T follicular helper cell (primary cell): ENCODE data around the gene SDC4.

Experiments
- DNase-seq: peaks from one replicate; pipeline ENCODE4 v3.0.0-alpha.2; 2020; ENCODE audit warnings: low read depth

SDC4 gene

GRCh38 chr20:45318948-45319347 lies 29.3 kb downstream of the SDC4 start:
- no peak for DNase-seq

- no peak for DNase-seq
Measured at GRCh38 chr20:45318386-45318939, 29.8 kb downstream of the SDC4 start.

GRCh38 chr20:45317826-45318225 lies 30.4 kb downstream of the SDC4 start:
- DNase-seq, result no peak

GRCh38 chr20:45316150-45317080 lies 31.8 kb downstream of the SDC4 start:
- no peak for DNase-seq

- no peak for DNase-seq
Measured at GRCh38 chr20:45315672-45316071, 32.6 kb downstream of the SDC4 start.

- DNase-seq, result no peak
Measured at GRCh38 chr20:45313943-45314342, 34.3 kb downstream of the SDC4 start.

- DNase-seq, result no peak
Measured at GRCh38 chr20:45313065-45313695, 35.0 kb downstream of the SDC4 start.

- no peak for DNase-seq
Measured at GRCh38 chr20:45312241-45312640, 36.0 kb downstream of the SDC4 start.

DNA sequence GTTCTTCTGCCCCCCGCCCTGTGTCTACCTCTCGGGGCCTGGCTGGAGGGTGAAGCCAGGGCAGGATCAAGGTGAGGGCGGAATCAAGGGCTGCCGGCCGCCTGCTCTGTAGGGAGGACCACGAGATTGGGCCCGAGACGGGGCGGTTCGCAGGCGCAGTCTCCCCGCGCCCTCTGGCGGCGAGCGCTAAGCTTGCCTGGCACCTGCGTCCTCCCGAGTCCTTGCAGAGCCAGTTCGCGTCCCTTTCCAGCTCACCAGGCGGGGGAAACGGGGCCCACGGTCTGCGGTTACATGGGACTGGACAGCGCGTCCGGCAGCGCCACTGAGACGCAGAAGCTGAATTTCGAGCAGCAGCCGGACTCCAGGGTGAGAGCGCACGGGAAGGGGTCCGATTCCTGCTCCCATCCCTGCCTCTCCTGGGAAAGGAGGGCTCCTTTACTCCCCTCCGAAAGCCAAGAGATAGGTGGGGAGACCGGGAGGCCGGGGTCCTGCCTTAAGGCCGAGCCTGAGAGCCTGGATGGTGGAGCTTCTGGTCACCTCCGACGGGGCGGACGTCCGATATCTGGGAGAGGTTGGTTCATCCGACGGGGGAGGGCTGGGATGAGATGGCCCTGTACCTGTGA lies 36.5 kb downstream of the SDC4 start:
- DNase-seq, result peak; percentile 37

DNA sequence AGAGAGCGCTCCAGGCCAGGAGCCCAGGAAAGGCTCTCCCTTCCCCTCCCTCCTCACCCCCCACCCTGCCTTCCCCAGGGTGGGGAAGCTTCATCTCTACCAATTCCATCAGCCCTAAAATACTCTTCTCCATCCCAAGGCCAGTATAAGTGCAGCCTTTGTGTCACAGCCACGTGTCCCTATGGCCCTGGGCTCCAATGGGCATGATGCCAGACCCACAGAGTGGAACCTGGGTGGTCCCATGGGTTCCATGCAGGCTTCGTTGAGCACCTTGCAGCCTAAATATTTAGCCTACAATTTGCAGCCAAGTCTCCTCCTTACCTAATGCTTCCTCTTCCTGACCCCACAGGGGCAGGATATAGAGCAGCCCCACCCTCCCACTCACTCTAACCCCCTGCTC lies 39.1 kb downstream of the SDC4 start:
- DNase-seq, result no peak

DNA sequence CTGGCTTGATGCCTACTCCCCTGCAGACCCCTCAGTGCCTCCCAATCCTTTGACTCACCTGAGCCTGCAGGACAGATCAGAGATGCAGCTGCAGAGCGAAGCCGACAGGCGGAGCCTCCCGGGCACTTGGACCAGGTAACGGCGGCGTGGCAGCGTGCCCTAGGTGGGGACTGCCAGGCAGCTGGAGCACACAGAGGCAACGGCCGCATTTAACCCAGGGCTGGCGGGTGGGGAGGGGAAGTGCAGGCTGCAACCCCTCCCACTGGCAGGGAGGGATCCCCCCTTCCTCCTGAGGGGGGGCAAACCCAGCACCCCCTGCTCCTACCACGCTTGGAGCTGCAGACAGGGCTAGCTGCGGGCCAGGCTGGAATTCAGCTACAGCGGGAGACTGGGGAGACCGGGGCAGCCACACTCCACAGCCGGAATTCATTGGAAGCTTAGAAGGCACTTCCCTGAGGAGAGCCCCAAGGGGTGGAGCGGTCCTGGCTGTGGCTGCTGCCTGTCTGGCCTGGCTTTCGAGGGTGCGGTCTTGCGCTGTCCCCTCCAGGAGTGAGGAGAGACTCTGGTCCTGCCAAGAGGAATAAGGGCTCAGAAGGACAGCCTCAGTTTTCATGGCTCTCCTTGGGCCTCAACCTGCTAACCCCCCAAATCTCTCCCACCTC lies 40.0 kb downstream of the SDC4 start, which contains the start of gene MATN4:
MATN4 (minus strand) TSS at position 183 of the 662 bp plus-strand sequence. CDS start 2,717 bp downstream, outside the sequence.
- no peak for DNase-seq

DNA sequence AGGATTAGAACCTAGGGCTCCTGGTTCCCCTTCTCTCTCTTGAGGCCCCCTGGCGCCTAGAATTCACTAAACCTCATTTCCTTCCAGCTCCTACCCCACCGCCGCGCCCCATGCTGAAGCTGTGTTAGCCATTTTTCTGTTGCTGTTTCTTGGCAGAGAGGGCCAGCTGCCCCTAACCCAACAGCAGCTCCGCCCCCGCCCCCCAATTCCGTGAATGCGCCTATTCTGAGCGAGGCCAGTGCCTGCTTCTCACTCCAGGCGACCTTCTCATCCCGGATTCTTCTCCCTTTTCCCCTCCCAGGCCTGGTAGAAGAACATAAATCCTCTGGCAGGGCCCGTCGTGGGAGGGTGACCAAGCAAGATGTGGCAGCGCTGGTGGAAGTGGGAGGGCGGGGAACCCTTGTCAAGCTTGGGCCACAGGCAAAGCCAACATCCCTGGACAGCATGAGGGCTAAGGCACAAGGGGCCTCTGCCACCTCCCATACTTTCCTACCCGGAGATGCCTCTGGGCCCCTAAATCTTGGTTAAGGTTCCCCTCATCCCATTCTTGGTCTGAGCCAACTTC lies 41.1 kb downstream of the SDC4 start:
- DNase-seq, result no peak

GRCh38 chr20:45306431-45306982 lies 41.7 kb downstream of the SDC4 start, which contains the start of gene RBPJL:
TSS of gene RBPJL (plus strand) at chr20:45306840. CDS start at chr20:45306923, 83 bp downstream.
- DNase-seq, result peak; percentile 26

DNA sequence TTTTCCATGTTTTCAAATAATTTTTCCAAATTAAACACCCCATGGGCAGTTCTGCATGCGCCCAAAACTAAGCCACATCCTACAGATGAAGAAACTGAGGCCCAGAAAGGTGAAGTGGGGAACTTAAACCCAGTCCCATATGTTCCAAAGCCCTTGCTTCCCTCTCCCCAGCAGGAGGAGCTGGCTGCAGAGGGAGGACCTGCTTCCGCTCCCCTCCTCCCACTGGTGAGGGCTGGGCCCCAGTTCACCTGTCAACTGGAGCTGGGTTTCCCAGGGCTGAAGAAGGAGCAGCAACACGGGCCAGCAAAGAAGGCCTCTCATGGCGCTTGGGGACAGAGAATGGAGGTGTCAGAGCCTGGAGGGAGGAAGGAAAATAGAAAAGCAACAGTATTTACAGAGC lies 43.0 kb downstream of the SDC4 start:
- no peak for DNase-seq

GRCh38 chr20:45304464-45304999 lies 43.7 kb downstream of the SDC4 start:
- DNase-seq, result no peak

DNA sequence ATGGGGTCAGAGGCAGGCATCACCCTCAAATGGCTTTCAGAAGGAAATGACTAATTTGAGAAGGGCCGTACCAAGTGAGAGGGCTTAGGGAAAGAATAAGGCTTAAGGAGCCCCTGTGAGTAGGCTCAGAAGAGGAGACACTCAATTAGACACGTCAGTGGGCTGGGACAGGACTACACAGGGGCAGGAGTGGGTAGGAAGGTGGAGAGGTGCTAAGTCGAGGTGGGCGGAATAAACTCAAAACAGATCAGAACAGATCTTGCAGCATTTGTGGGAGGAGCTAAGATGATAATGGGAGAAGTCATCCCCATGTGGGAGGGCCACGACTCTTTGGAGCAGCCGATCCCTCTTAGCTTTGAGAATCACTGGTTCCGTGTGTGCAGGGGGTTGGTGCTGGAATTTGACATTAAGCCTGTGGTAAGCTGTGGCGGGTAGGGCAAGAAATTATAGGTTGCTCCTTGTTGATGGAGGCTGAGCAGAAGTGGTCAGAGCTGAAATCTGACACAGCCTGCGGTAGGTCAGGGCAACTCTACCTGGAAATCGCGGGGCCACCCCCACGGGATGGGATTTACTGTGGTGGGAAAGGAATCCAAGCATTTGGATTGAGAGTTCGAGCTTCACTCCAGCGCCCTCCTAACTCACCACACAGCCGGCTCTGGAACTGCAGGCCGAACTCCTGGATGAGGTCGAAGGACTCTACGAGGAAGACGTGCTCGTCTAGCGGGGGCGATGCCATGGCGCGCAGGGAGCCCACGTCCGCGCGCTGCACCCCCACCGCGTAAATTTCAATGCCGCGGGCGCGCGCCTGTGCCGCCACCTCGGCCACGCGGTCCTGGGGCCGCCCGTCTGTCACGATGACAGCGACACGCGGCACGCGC lies 44.4 kb downstream of the SDC4 start:
- no peak for DNase-seq

DNA sequence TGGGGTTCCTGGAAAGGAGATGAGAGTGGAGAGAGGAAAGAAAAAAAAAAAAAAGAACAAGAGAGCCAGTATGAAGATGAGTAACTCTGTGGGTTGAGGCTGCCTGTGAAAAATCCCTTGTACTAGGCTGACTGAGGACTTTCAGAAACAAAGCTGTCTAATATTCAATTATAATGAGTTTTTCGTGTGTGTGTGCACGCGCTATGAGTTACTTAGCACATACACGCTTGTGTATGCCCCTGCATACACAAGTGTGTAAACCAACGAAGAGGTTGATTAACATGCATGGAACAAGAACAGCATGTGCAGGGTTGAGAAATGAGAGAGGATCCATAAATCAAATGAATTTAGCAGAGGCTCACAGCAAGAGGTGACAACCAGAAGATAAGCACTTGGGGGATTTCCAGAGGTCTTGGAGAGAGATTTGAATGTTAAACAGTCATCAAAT lies 46.4 kb downstream of the SDC4 start:
- no peak for DNase-seq

GRCh38 chr20:45300961-45301360 lies 47.3 kb downstream of the SDC4 start:
- DNase-seq, result no peak

- no peak for DNase-seq
Measured at GRCh38 chr20:45299786-45300185, 48.4 kb downstream of the SDC4 start.
